Measurements from ENCODE around the gene OBP2A. TPM values are rescaled to one million over a fixed set of nuclear protein-coding genes. Genes with fewer than 3 reads are reported as not detected.
"Not testable (repeated sequence)": the region's sequence is repeated elsewhere in the genome, so short reads cannot be mapped to it uniquely, and the experiment has no call there.

Gene OBP2A
- total RNA-seq, 2 experiments from 2014 or later: not detected

DNA sequence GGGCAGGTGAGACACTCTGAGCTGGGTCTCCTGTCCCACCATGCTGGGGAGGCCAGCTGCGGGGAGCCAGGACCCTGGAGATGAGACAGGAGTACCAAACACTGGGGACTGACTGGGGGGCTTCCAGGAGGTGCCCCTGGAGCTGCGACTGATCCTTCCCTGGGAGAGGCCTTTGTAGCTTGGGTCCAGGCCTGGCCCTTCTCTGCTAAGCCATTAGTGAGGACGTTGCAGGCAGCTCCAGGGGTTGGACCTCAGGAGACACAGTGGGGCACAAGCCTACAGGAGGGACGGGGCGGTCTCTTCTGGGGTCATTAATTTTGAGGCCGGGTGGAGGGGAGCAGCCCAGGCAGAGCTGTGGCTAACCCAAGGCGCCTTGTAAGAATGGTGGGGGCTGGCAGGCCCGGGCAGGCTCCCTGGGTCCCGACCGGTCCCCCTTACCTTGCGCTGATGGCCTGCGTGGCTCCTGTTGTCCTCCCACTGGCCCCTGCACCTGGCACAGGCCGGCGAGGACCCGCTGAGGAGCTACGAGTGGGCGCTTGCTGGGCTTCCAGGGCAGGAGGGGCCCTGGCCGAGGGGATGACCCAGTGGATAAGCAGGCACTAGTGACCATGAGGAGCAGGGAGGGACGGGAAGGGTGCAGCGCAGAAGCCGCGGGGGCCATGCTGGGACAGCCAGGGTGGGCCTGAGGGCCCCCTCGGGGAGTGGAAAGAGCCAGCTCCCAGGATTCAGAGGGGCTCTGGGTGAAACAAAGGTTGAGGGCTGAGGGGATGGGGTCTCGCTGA lies 40.3 kb upstream of the OBP2A start:
- peaks cover 10% of the 10 kb centered on the region for H3K9me3 Mint-ChIP-seq
- peaks cover 7% of the 10 kb centered on the region for H3K27me3 Mint-ChIP-seq
- peaks cover 17% of the 10 kb centered on the region for H3K36me3 Mint-ChIP-seq (ENCODE audit: low read depth)
- CTCF ChIA-PET: interaction anchor here (2.1 kb wide), 1 partner anchor 9 kb away, joined by 8 read pairs; no protein-coding TSS in a partner anchor
- no peak overlapping the region for H3K4me3 Mint-ChIP-seq
- POLR2A ChIA-PET: no interaction called here
- peaks cover 16% of the 10 kb centered on the region for H3K4me1 Mint-ChIP-seq
- DNase-seq: no peak
- H3K27ac Mint-ChIP-seq: no peak overlapping the region

DNA sequence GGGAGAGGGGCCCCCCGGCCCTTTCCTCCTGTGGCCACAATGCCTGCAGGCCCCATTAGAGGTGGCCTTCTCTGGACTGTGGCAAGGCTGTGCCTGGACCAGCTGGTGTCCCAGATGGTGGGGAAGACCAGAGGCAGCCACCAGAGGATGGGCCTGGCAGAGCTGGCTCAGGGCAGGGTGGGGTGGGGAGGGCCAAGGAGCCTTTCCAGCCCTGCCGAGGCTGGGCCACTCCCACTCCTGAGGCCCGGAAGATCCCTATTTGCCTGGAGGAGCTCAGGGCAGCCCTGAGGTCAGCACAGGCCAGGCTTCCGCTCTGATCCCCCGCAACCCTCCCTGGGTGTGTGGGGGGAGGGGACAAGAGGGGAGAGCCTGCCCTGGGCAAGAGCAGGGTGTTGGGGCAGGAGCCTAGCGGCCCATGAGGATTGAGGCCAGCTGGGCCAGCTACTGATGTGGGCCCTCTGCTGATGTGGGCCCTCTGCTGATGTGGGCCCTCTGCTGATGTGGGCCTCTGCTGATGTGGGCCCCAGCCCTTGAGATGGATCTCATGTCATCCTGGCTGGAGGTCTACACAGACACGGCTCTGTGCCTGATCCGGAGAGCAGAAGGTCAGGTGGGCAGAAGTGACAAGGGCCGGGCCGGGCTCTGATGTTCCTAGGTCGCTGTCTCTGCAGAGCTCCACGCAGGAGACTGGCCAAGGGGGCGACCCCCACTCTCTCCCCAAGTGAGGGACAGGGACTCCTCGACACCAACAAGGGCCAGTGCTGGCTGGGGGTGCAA lies 39.4 kb upstream of the OBP2A start:
- Mint-ChIP-seq H3K27ac (no peak overlapping the region), H3K27me3 (peaks cover 7% of the 10 kb centered on the region), H3K36me3 (ENCODE audit: low read depth) (peaks cover 17% of the 10 kb centered on the region), H3K4me1 (peaks cover 15% of the 10 kb centered on the region), H3K4me3 (no peak overlapping the region), H3K9me3 (peaks cover 10% of the 10 kb centered on the region)
- no peak for DNase-seq
- CTCF ChIA-PET: interaction anchor here (2.1 kb wide), 1 partner anchor 8 kb away, joined by 8 read pairs; no protein-coding TSS in a partner anchor
- POLR2A ChIA-PET: no interaction called here

DNA sequence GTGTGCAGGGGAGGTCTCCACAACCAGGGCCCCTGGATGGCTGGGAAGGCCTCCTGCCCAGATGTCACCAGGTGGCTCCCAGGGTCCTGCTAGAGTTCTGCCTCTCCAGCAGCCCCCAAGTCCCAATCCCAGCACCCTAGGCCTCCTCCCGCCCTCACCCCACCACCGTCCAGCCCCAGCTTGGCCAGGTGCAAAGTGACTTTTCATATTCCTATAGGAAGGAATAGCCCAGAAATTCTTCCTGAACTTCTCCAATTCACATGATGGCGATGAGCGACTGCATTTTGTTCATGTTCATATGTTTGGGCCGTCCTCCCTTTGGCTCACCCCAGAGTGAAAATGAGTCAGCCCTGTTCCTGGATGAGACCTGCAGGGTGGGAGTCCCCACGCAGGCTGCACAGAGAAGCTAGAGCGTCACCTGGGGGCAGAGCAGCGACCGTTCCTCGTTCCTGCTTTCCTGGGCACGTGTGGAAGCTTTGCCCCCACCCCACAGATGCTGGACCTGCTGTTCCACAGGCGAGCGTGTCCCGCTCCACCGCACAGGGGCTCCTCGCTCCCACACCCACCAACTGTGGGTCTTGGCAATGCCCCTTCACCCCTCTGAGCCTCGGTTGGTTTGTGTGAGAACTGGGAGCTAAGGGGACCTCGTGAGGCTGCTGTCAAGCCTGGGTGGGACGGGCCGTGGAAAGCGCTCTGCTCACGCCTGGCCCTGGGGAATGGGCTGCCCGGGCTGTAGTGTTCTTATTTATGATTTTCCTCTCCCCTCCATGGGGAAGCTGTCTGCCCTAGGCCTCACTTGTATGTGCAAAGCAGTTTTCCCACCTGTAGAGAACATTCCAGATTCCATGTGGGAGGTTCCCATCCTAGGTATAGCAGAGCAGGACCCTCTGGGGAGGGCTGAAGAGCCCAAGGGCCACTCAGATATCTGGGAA lies 38.6 kb upstream of the OBP2A start:
- no peak for DNase-seq
- ChIA-PET POLR2A (no interaction called here), CTCF (no interaction called here)
- Mint-ChIP-seq H3K27ac (no peak overlapping the region), H3K36me3 (ENCODE audit: low read depth) (peaks cover 16% of the 10 kb centered on the region), H3K4me3 (no peak overlapping the region), H3K27me3 (peaks cover 7% of the 10 kb centered on the region), H3K4me1 (peaks cover 10% of the 10 kb centered on the region), H3K9me3 (peaks cover 10% of the 10 kb centered on the region)

DNA sequence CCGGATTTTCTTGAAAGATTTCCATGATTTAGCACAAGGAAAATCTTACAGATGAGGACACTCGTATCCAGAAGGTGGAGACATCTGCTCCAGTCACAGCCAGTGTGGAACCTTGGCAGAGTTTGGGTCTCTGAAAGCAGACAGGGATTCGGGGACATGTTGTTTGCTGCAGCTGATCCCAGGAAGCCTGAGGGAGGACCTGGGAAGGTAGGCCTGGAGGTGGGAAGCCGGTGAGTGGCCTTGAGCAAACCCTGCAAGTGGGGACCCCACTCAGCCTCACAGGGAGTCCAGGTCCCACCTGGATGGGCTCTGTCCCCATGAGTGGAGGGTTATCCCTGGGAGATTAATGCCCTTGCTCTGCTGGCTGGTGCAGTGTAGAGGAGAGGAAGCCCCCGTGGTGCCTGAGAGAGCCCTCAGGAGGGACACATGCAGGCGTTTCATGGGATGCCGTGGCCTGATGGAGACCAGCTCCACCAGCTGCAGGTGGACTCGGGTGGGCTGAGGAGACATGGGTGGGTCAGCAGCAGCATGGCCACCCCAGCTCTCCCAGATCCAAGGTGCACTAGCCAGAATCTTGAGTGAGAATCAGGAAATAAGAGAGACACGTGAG lies 37.6 kb upstream of the OBP2A start:
- H3K36me3 Mint-ChIP-seq (ENCODE audit: low read depth): peaks cover 9% of the 10 kb centered on the region
- CTCF ChIA-PET: interaction anchor here (0.8 kb wide), 1 partner anchor 10 kb away, joined by 3 read pairs; no protein-coding TSS in a partner anchor

DNA sequence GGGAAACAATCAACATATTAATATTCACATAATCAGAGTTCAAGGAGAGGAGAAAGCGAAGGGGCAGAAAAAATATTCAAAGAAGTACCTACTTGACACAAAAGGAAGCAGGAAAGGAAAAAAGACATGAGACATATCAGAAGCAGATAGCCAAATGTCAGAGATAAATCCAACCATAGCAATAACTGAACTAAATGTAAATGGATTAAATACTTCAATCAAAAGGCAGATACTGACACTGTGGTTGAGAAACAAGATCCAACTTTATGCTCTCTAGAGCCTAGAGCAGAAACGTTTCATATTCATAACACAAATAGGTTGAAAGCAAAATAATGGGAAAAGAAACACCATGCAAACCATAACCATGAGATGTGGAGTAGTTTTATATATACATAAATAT lies 36.5 kb upstream of the OBP2A start:
- Mint-ChIP-seq H3K27me3 (peaks cover 7% of the 10 kb centered on the region), H3K9me3 (peaks cover 10% of the 10 kb centered on the region), H3K36me3 (ENCODE audit: low read depth) (peaks cover 3% of the 10 kb centered on the region), H3K4me3 (no peak overlapping the region), H3K4me1 (peaks cover 6% of the 10 kb centered on the region), H3K27ac (no peak overlapping the region)
- CTCF ChIA-PET: no interaction called here
- POLR2A ChIA-PET: no interaction called here
- no peak for DNase-seq

More for the DNA sequence above, 37.6 kb upstream of the OBP2A start:
- peaks cover 10% of the 10 kb centered on the region for H3K9me3 Mint-ChIP-seq
- POLR2A ChIA-PET: no interaction called here
- H3K27ac Mint-ChIP-seq: no peak overlapping the region
- no peak for DNase-seq
- H3K4me3 Mint-ChIP-seq: no peak overlapping the region
- peaks cover 7% of the 10 kb centered on the region for H3K27me3 Mint-ChIP-seq
- peaks cover 6% of the 10 kb centered on the region for H3K4me1 Mint-ChIP-seq

DNA sequence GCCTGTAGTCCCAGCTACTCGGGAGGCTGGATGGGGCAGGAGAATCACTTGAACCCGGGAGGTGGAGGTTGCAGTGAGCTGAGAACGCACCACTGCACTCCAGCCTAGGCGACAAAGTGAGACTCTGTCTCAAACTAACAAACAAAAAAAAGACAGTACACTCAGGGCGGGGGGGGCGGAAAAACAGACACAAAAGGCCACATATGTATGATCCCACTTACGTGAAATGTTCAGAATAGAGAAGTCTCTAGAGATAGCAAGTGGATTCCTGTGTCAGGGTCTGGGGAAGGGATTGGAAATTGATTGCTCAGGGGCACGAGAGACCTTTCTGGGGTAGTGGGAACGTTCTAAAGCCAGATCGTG lies 33.7 kb upstream of the OBP2A start:
- H3K4me3 Mint-ChIP-seq: no peak overlapping the region
- no peaks in the 10 kb centered on the region for H3K36me3 Mint-ChIP-seq (ENCODE audit: low read depth)
- H3K27me3 Mint-ChIP-seq: peaks cover 7% of the 10 kb centered on the region
- H3K27ac Mint-ChIP-seq: no peak overlapping the region
- H3K4me1 Mint-ChIP-seq: peaks cover 8% of the 10 kb centered on the region
- DNase-seq: no peak
- POLR2A ChIA-PET: no interaction called here
- H3K9me3 Mint-ChIP-seq: peaks cover 10% of the 10 kb centered on the region
- CTCF ChIA-PET: no interaction called here

DNA sequence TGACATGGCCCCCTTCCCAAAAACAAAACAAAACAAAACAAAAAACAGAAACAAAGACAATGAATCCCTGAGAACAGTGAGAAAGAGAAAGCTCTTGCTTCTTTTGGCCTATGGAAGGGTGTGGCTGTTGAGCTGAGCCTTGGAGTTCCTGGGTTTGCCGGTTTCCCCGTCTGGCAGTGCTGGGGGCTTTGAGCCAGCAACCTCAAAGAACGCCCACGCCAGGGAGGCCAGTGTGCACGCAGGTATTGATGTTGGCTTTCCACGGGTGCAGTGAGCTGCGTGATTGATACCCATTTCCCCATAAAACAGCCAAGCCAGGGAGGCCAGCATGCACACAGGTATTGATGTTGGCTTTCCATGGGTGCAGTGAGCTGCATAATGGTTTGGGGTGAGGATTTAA lies 33.0 kb upstream of the OBP2A start:
- no peak for DNase-seq
- Mint-ChIP-seq H3K36me3 (ENCODE audit: low read depth) (no peaks in the 10 kb centered on the region), H3K4me1 (peaks cover 8% of the 10 kb centered on the region), H3K27me3 (peaks cover 7% of the 10 kb centered on the region), H3K9me3 (peaks cover 10% of the 10 kb centered on the region), H3K4me3 (no peak overlapping the region), H3K27ac (no peak overlapping the region)
- CTCF ChIA-PET: interaction anchor here (0.6 kb wide), 1 partner anchor 121 kb away, joined by 3 read pairs; no protein-coding TSS in a partner anchor
- POLR2A ChIA-PET: no interaction called here

DNA sequence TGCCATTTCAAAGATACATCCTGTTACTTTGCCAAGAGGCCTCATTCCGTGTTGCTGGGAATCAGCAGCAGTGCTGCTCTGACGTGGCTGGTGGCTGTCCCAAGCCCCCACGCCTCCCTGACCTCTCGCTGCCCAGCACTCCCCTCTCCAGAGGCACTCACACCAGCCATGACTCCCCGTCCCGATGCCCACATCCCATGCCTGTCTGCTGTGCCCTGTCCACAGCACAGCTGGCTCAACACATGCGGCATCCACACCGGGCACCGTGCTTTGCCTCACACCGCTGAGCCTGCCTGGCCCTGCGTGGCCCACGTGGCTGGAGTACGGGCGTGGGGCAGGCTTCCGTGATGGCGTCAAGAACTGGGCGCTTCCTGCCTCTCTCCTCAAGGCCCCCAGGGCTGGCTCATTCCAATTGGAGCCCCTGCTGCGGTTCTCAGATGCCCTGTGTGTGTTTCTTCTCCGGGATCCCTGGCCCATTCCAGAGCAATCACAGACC lies 32.5 kb upstream of the OBP2A start:
- Mint-ChIP-seq H3K27me3 (peaks cover 9% of the 10 kb centered on the region), H3K27ac (no peak overlapping the region), H3K4me3 (no peak overlapping the region), H3K4me1 (peaks cover 8% of the 10 kb centered on the region), H3K9me3 (peaks cover 10% of the 10 kb centered on the region), H3K36me3 (ENCODE audit: low read depth) (no peaks in the 10 kb centered on the region)
- CTCF ChIA-PET: no interaction called here
- no peak for DNase-seq
- POLR2A ChIA-PET: no interaction called here

DNA sequence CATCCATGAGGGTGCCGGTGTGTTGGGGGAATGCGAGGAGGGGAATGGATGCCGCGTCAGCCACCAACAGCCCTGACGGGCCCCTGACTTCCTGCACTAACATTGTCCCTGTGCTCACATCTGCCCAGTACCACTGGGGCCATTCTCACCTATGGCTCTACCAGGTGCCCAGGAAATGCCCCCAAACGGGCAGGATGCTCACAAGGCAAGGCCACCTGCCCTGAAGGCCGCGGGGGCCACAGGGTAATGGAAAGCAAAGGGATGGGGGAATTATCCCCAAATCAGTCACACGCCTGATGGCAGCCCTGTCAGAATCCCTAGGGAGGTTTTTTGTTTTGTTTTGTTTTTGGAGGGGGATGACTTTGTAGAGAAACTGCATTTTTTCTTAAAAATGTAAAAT lies 32.0 kb upstream of the OBP2A start:
- DNase-seq; H3K36me3 Mint-ChIP-seq (ENCODE audit: low read depth); H3K4me3 Mint-ChIP-seq; H3K4me1 Mint-ChIP-seq; H3K27ac Mint-ChIP-seq; POLR2A ChIA-PET; H3K27me3 Mint-ChIP-seq; H3K9me3 Mint-ChIP-seq: not testable (repeated sequence)
- CTCF ChIA-PET: interaction anchor here (1.8 kb wide), 1 partner anchor 8 kb away, joined by 8 read pairs; no protein-coding TSS in a partner anchor

DNA sequence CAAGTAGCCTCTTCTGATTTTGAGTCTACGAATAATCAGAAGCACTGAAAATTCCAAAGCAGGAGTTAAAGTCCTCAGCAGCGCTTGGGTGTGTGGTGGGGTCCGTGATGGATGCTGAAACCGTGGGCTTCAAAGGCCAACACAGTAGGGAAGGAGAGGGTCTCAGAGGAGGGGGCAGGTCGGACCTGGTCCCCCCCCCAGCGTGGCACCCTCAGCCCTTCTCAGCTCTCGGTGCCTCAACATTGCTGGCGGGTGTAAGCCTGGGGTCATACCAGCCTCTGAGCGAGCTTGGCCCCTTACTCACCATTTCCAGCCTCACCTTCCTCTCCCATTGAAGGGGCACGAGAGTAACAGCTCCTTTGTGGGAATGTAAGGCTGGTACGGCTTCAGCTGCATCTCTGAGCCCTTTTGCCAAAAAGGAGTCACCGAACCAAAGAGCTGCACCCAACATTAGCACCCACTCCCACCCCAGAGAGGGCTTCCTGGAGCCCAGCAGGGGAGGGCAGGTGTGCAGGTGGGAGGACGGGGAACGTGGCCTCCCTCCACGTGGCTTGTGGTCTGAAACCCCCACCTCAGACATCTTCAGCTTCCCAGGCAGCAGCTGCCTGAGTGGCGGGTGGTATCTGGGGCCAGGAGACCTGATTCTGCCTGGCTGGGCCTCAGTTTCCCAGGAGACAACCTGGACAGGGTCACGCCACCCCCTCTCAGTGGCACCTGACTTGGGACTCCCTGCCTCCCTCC lies 31.4 kb upstream of the OBP2A start:
- Mint-ChIP-seq H3K4me3 (no peak overlapping the region), H3K27me3 (peaks cover 8% of the 10 kb centered on the region), H3K4me1 (peaks cover 8% of the 10 kb centered on the region), H3K36me3 (ENCODE audit: low read depth) (no peaks in the 10 kb centered on the region), H3K27ac (no peak overlapping the region), H3K9me3 (peaks cover 1% of the 10 kb centered on the region)
- POLR2A ChIA-PET: no interaction called here
- DNase-seq: no peak
- CTCF ChIA-PET: interaction anchor here (1.8 kb wide), 1 partner anchor 9 kb away, joined by 8 read pairs; no protein-coding TSS in a partner anchor

DNA sequence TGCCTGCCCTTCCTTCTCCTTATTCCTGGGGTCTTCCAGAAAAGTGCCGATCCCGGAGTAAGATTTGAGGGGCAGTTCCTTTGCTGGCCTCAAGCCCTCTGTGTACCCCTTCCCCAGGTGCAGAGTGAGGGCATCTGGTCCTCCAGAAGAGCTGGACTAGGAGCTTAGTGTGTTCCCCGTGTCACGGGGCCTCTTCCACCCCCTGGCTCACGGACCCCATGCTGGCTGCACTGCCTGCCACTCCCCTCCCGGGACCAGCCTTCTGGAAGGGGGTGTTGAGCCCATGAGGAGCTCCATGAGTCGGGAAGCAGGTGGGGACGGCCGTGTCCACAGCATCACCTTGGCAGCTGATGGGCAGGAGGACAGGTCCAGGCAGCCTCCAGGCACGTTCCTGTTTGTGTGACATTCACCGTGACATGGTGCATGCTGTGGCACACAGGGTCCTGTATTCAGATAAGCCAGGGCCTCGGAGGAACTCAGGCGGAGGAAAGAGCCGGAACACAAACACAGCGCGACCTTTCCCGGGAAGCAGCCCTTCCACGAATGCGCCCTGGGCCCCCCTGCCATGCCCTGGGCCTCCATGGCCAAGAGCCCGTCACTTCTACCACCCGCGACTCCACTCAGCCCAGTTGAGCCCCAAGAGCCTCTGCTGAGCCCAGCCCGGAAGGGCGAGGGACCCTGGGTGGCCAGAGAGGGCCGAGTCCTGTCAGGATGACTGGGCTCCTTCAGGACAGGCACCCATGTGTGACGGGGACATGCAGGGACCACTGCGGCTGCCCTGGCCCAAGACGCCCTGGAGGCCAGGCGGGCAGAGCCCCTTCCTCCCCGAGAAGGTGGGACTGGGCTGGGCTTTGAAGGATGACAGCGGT lies 30.6 kb upstream of the OBP2A start:
- no peak overlapping the region for H3K27ac Mint-ChIP-seq
- CTCF ChIA-PET: interaction anchor here (1.8 kb wide), 1 partner anchor 10 kb away, joined by 8 read pairs; no protein-coding TSS in a partner anchor
- no peak for DNase-seq
- no peaks in the 10 kb centered on the region for H3K36me3 Mint-ChIP-seq (ENCODE audit: low read depth)
- H3K9me3 Mint-ChIP-seq: no peaks in the 10 kb centered on the region
- H3K4me1 Mint-ChIP-seq: peaks cover 8% of the 10 kb centered on the region
- H3K27me3 Mint-ChIP-seq: peaks cover 9% of the 10 kb centered on the region
- POLR2A ChIA-PET: no interaction called here
- no peak overlapping the region for H3K4me3 Mint-ChIP-seq

All from activated CD4-positive, alpha-beta T cell treated with anti-CD3 and anti-CD28 coated beads, Interleukin-2, amount 10 ng/mL, durations not matched to agents 7 days and 5 days (primary cell).